HG03045 (cell line): ENCODE data around the gene SIGLEC6.

Experiments
- ATAC-seq: cut with Tn5 transposase; IDR thresholded peaks from one replicate; pipeline ENCODE4 v1.9.1; 2021; ENCODE audit warnings: mild to moderate bottlenecking, moderate library complexity; ENCODE audit not compliant: unreplicated experiment

Gene SIGLEC6

GRCh38 chr19:51531349-51532315 lies at the start of gene SIGLEC6:
TSS of gene SIGLEC6 (minus strand) at chr19:51531670. CDS start at chr19:51531648, 22 bp downstream.
- no peak for ATAC-seq

GRCh38 chr19:51576850-51577249 lies 45.4 kb upstream of the SIGLEC6 start:
- ATAC-seq: no peak

GRCh38 chr19:51573331-51573730 lies 41.9 kb upstream of the SIGLEC6 start:
- ATAC-seq: no peak

- no peak for ATAC-seq
These were observed 41.4 kb upstream of the SIGLEC6 start for GRCh38 chr19:51572908-51573307.

- no peak for ATAC-seq
These were observed 40.9 kb upstream of the SIGLEC6 start for GRCh38 chr19:51572410-51572809.

- no peak for ATAC-seq
These were observed 40.1 kb upstream of the SIGLEC6 start for GRCh38 chr19:51571599-51571998.

GRCh38 chr19:51570962-51571575 lies 39.6 kb upstream of the SIGLEC6 start, which contains the start of gene ZNF175:
TSS of gene ZNF175 (plus strand) at chr19:51571283. CDS start at chr19:51573330, 2,047 bp downstream.
- ATAC-seq: peak; percentile 81

GRCh38 chr19:51568456-51568855 lies 37.0 kb upstream of the SIGLEC6 start:
- no peak for ATAC-seq

- no peak for ATAC-seq
These were observed 36.1 kb upstream of the SIGLEC6 start for GRCh38 chr19:51567583-51567982.

- no peak for ATAC-seq
These were observed 35.1 kb upstream of the SIGLEC6 start for GRCh38 chr19:51566489-51567100.

- ATAC-seq: no peak
These were observed 34.1 kb upstream of the SIGLEC6 start for GRCh38 chr19:51565583-51565982.

- no peak for ATAC-seq
These were observed 33.3 kb upstream of the SIGLEC6 start for GRCh38 chr19:51564791-51565190.

- no peak for ATAC-seq
These were observed 28.9 kb upstream of the SIGLEC6 start for GRCh38 chr19:51560339-51560738.

GRCh38 chr19:51559240-51559639 lies 27.8 kb upstream of the SIGLEC6 start:
- ATAC-seq: no peak

- no peak for ATAC-seq
These were observed 21.7 kb upstream of the SIGLEC6 start for GRCh38 chr19:51552996-51553725.

- no peak for ATAC-seq
These were observed 21.1 kb upstream of the SIGLEC6 start for GRCh38 chr19:51552608-51552995.

GRCh38 chr19:51551673-51552432 lies 20.4 kb upstream of the SIGLEC6 start:
- ATAC-seq: no peak

- no peak for ATAC-seq
These were observed 19.6 kb upstream of the SIGLEC6 start for GRCh38 chr19:51550848-51551672.
